Inflammatory macrophage treated with lipopolysaccharide for 4 hours (primary cell): ENCODE measurements around the gene CAMSAP2.

ENCODE experiments used
- DNase-seq: peaks from one replicate; pipeline ENCODE4 v3.0.0-alpha.2; 2020

Gene CAMSAP2, protein sequence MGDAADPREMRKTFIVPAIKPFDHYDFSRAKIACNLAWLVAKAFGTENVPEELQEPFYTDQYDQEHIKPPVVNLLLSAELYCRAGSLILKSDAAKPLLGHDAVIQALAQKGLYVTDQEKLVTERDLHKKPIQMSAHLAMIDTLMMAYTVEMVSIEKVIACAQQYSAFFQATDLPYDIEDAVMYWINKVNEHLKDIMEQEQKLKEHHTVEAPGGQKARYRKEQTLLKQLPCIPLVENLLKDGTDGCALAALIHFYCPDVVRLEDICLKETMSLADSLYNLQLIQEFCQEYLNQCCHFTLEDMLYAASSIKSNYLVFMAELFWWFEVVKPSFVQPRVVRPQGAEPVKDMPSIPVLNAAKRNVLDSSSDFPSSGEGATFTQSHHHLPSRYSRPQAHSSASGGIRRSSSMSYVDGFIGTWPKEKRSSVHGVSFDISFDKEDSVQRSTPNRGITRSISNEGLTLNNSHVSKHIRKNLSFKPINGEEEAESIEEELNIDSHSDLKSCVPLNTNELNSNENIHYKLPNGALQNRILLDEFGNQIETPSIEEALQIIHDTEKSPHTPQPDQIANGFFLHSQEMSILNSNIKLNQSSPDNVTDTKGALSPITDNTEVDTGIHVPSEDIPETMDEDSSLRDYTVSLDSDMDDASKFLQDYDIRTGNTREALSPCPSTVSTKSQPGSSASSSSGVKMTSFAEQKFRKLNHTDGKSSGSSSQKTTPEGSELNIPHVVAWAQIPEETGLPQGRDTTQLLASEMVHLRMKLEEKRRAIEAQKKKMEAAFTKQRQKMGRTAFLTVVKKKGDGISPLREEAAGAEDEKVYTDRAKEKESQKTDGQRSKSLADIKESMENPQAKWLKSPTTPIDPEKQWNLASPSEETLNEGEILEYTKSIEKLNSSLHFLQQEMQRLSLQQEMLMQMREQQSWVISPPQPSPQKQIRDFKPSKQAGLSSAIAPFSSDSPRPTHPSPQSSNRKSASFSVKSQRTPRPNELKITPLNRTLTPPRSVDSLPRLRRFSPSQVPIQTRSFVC (N-terminal part only)

DNA sequence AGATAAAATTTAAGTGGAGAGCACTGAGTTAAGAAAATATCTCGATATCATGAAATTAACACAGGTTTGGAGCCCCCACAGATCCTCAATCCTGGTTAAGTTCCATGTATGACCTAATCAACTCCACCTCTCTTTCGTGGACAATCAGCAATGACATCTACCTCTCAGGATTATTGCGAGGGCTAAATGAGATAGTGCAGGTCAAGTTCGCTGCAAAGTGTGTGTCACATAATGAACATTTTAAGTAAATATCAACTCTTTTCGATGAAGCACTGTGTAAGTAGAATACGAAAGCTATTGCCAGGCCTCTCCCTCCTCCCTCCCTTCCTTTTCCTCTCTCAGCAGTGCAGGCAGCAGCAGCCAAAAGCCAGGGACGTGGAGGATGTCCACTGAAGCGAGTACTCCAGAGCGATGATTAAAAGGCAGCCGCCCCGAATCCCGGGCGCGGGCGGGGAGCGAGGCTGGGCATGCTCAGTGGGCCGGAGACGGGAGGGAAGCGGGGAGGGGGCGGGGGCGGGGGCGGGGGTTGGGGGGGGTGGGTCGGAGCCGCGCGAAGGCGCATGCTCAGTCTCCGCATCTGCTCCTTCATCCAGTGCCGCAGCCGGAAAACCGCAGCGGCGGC, at the start of gene CAMSAP2:
Gene CAMSAP2, plus strand, starts transcription at position 567 of the 622 bp plus-strand sequence. CDS start 935 bp downstream, outside the sequence.
- DNase-seq, result peak; percentile 66

DNA sequence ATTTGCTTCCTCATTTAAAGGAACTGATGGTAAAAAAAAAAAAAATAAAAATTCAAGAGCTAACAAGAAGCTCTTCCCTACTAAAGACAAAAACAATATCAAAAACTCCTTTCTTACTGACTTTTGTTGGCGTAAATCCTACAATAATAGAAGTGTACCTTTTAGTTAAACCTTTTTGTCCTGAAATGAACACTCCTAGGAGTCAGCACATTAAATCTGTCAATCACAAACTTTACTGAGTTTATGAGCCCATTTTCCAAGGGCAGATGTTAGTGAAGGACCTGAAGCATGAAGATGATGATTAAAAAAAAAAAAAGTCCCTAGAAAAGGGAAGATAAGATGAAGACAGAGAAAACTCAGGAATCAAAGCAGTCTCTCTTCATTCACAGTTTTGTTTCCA, 46.4 kb upstream of the CAMSAP2 start:
- no peak for DNase-seq

DNA sequence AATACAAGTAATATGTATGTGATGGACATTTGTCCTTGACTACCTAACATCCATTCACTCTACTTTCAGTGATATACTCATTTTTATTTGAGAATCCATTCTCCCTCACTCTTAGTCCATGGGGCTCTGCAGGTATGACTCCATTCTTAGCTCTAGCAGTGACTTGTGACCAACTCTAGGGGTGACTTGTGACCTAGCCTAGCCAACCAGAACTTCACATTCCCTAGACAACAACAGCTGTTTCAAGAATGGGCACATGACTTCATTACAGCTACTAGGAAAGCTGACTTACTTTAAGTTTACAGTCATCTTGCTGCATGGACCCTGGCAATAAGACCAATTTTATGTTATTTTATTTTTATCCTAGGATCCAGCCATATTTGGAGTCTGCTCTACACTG, 45.4 kb upstream of the CAMSAP2 start:
- no peak for DNase-seq

DNA sequence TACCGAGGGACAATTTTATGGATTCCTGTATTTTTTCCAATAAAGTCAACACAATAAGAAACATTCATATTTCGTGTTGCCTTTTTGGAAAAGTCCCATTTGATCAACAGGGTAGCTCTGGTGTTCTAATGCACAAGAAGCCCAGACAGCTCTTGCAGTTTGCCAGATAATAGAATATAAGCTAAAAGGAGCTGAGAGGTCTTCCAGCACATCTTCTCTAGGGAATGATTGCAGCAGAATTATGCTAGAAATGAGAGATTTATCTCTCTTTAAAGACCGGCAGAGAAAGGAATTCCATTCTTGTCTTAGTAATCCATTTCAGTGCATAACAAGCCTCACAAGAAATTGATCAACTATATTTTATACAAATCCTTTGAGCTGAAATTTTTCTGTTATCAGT, 44.0 kb upstream of the CAMSAP2 start:
- DNase-seq, result no peak

DNA sequence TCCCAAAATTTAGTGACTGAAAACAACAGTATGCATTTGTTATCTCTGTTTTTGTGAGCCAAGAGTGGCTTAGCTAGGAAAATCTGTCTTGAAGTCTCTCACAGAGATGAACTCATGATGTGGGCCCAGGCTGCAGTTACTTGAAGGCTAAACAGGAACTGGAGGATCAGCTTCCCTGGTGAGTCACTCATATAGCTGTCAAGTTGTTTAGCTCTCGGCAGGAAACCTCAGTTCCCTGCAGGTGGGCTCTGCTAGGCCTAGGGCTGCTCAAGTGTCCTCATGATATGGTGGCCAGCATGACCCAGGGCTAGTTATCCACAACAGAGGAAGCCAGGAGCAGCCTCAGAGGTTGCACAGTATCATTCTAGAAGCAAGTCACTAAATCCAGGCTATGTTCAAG, 38.8 kb upstream of the CAMSAP2 start:
- DNase-seq, result peak; percentile 54

DNA sequence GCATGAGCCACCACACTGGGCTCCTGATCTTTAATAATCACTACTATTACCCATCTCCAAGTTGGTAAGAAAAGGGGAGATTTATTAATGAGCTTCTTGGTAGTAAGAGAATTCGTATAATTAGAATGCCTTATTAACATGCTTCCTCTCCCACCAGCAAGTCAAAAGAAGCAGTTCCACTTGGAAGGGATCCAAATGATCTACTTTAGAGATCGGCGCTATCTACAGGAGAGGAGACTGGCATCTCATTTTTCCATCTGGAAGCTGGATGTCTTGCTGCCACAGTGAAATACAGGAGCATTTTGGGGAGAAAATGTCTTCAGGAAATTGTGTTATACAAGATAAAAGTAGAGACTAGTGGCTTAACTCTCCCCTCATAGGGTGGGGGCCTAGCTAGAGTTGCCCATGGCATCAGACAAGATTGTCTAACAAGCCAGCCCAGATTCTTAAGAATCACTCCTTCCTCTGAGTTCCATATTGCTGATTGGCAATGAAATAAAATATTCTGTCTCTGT, 33.6 kb upstream of the CAMSAP2 start:
- no peak for DNase-seq

DNA sequence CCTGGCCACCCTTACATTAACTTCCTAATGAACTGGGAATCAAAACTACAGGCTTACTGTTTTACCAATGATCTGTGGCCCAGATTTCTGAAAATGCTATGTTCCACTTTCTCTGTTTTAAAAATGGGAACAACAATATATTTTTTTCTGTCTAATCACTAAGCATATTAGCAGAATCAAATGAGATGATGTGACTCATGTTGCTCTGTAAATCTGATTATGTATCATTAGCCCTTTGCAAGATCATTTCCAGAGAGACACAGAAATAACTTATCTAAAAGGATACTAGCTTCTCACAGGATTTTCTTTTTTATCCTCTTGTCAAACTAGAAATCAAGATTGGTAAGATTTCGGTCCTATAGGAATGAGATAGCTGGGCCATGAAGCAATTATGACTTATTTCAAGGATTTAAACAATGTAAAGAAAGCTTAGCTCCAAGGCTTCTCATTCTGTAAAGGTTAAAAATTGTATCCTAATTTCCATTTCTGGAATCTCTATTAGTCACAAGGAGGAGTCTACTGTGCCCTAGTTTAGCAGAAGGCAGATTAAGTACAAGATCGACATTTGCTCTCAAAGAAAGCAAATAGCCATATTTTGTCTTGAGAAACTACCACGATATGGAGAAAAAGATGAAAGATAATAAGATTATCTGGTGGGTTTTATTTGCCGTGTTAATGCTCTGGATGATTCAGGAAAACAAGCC, 32.4 kb upstream of the CAMSAP2 start:
- no peak for DNase-seq

DNA sequence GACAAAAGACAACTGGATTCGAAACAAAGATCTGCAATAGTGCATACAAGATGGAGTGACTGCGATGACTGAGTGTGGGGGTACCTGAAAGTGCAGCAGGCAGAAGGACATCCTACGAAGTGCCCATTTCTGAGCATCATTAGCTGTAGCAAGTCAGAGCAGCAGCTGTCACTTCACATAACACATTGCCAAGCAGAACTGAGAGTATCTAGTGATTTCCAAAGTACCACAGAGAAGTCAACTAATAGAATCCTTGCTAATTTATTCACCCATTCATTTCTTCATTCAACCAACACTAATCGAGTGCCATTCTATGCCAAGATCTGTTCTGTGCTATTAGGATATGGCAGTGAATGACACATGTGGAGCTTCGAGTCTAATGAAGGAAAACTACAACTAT, 31.6 kb upstream of the CAMSAP2 start:
- DNase-seq, result no peak

DNA sequence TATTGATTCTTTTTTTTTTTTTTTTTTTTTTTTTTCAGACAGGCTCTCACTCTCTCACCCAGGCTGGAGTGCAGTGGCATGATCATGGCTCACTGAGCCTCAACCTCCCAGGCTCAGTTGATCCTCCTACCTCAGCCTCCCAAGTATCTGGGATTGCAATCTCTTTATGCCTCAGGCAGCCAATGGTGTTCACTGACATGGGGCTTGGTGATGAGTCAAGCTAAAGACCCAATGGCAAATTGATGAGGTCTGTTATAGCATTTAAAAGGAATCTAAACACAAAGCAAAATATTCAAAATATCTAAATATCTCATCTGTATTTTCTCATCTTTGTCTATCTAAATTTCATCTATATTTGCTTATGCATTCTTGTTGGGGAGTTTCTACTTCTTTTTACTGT, 30.5 kb upstream of the CAMSAP2 start:
- no peak for DNase-seq

DNA sequence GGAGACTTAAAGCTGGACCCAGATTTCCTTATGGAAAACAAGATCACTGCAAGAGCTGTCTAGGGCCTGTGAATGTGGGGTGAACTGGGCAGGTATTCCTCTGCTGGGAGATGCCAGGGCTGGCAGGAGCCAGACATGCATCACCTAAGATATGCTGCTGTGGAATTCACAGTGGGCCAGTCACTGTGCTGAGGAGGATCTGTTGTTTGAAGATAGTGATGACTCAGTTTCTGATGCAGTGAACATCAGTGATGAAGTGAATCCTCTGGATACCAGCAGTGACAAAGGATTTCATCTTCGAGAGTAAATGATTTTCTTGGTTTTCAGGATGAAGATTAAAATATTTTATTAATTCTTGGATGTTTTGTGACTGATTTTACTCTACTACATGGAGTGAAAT, 29.9 kb upstream of the CAMSAP2 start:
- DNase-seq, result no peak

DNA sequence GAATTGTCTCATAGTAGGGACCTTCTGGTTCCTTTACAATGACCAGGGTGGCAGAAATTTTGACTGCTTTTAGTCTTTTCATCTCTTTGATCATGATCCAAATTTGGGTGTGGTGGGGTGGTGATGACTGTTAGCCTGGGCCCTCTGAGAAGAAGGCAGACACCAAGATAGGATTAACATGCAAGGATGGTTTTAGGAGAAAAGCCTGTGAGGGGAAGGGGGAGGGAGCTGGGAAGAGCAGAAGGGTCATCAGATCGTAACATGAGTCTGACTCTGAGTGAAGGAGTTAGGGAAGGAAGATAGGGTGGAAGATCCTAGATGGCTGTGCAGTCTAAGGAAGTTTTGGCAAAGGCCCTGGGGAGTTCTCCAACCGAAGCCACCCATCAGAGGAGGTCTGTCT, 28.5 kb upstream of the CAMSAP2 start:
- DNase-seq, result no peak

DNA sequence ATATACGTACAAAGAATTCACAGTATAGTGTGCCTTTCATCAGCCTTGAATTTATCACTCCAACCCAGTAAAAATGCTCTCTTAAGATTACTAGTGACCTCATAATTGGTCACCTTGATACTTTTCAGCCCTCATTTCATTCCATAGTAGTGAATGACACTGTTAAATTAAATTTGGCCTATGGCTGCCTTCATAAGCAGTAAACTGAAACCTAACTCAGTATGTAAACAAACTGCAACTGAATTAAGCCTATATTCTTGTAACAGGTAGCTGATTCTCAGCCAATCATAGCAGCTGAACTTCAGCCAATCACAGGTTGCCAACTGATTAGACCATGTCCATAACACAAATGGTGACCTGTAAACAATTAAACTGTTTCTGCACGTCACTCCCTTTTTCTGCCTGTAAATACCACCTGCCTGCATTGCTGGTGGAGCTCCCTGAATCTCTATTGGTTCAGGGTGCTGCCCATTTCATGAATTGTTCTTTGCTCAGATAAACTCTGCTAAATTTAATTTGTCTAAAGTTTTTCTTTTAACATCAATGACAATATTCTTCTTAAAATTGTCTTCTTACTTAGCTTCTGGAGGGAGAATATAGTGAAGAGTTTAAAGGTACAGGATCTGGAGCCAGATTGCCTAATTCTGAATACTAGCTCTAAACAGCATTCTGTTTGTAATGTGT, 24.0 kb upstream of the CAMSAP2 start:
- no peak for DNase-seq

DNA sequence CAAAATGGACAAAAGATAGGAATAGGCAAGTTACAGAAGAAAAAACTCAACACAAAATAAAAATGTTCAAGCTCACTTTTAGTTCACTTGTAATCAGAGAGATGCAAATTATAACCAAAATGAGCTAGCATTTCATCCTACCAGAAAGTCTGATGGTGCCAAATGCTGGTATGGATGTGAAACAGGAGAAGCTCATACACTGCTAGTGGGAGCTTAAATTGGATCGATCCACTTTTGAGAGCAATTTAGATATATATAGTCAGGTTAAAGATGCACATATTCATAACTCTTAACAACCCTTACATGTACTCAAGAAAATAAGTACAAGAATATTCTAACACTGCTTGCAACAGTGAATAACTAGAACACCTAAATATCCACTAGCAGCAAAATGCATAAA, 18.5 kb upstream of the CAMSAP2 start:
- DNase-seq, result no peak

DNA sequence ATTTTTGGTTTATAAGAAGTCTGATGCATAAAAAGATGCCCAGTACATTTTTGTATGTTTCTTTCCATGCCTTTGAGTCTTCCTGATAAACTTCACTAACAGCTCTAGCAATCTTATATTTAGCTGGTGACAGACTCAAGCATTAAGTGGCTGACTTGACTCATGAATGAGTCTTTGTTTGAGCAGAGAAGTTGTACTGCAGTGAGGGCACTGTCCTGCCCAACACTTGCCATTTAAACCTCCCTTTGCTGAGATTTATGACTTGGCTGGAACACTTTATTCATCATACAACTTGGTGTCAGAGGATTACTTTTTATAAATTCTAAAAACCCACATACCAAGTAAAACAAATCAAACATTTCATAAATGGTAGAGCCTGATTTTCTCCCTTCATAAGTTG, 14.6 kb upstream of the CAMSAP2 start:
- no peak for DNase-seq

DNA sequence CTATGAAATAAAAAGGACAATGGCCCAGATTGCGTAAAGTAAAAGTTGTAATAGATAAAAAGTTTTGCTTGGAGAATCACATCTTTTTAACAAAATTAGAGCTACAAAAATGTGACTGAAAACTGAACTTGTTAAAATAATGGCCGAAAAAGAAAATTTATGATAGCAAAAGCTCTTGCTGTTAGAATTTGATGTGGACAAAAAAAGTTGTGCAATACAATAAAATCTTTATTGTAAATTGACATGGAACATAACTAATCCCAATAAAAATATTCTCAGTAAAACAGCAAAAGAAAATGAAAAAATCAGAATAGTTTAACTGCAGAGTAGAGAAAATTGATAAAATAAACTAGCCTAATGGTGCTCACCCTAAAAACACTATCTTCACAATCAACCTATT, 11.4 kb upstream of the CAMSAP2 start:
- DNase-seq, result no peak

DNA sequence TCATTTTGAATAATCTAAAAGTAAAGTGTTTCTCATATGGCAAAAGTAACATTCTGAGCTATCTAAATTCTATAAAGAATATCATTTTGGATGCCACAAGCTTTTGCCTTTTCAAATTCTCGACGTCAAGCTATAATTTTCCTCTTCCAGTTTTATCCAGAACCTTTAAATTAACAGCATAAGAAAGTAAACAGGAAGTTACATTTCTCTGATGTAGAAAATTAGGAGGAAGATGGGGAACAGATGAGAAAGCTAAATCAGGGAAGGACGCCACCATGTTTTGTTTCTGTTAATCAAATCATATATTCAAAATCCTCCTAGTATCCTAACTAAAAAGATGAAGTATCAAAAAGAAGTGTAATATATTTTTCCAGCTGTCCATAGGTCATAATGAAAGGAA, 8.8 kb upstream of the CAMSAP2 start:
- no peak for DNase-seq

DNA sequence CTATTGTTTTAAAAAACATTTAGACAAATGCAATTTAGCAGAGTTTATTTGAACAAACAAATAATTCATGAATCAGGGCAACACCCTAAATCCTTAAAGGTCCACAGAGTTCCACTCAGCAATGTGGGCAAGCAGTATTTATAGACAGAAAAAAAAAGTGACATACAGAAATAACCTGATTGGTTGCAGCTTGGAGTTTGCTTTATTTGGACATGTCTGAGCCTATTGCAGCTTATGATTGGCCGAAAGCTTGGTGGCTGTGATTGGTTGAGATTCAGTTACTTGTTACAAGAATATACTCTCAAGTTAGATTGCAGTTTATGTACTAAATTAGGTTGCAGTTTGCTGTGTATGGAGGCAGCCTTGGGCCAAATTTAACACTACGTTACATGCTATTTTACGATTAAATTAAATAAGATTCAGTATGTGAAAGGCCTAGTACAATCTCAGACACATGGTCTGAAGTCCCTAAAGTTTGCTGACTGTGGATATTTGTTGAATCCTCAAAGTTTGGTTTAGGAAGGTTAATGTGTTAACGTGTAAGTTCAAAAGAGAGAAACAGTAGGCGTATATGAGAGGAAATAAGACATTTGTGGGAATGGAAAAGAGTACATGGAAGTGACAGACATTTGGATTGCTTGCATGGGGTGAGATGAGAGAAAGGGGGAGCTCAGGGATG, 6.9 kb upstream of the CAMSAP2 start:
- no peak for DNase-seq

DNA sequence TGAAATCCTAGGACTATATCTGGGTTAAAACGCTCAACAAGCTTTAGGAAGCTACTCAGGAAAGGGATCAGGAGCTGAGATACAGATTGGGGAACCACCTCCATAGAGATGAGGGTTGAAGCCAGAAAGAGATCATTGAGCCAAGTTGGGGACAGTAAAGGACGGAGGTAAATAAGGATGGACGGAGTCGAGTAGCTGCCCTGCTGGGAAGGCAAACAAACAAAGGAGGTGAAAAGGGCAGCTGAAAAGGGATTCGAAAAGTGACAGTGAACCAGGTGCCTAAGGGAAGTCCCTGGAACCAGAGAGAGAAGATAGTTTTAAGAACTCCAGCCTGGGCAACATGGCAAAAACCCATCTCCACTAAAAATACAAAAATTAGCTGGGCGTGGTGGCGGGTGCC, 6.3 kb upstream of the CAMSAP2 start:
- no peak for DNase-seq

DNA sequence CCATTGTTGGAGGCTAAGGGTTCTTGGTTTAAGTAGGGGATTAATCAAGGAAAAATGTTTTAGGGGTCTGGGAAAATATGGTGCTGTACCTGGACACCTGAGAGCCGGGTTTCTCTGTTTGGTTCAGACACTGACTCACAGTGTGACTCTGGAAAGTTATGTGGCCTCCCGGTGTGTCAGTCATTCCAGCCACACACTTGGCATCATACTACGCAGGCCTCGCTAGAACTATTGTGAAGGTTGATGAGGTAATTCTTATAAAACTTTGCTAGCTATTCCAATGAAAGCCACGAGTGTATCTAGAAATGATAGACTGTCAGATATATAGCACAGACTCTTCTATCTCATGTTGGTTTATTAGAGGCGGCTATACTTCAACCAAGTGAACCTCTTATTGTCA, 4.8 kb upstream of the CAMSAP2 start:
- no peak for DNase-seq

DNA sequence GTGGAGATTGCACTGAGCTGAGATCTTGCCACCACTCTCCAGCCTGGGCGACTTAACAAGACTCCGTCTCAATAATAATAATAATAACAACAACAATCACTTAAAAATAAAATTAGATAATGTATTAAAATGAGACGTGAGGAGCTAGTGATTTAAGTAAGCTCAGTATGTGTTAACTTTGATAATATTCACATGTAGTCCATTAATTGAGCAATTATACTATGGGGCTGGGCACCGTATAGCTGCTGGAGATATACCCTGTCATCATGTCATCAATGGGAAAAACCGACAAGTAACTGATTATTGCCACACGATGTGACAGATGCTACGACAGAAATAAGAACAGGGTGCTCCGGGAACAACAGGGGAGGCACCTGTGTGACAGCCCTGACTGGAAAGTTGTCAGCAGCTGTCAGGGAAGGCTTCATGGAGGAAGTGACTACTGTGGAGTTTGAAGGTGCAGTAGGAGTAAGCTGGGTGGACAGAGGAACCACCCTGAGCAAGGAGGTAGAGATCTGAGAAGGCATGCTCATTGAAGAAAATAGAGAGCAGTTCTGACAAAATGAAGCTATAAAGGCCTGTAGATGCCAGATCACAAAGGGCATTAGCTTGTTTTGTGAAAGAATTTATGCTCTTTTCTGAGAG, 924 bp upstream of the CAMSAP2 start:
- DNase-seq, result peak; percentile 21
